Ectodermal cell (in vitro differentiated cells): Measurements from ENCODE around the gene ZNG1A.
"Not testable (repeated sequence)": the region's sequence is repeated elsewhere in the genome, so short reads cannot be mapped to it uniquely, and the experiment has no call there.

ENCODE experiments used
- H3K27ac ChIP-seq: 2 replicates; pipeline ENCODE4 v1.7.0; 2013; ENCODE audit warnings: mild to moderate bottlenecking, low read depth, low read length; ENCODE audit not compliant: insufficient read depth, poor library complexity, severe bottlenecking
- H3K27me3 ChIP-seq: 2 replicates; pipeline ENCODE4 v1.7.0; 2013; ENCODE audit warnings: mild to moderate bottlenecking, low read length; ENCODE audit not compliant: insufficient read depth, control insufficient read depth, poor library complexity, severe bottlenecking
- H3K36me3 ChIP-seq: one replicate; pipeline ENCODE4 v1.7.0; 2013; ENCODE audit warnings: low read length; ENCODE audit not compliant: control insufficient read depth, insufficient read depth
- H3K4me1 ChIP-seq: one replicate; pipeline ENCODE4 v1.7.0; 2013; ENCODE audit warnings: low read length; ENCODE audit not compliant: control insufficient read depth, insufficient read depth
- H3K4me3 ChIP-seq: 2 replicates; pipeline ENCODE4 v1.7.0; 2013; ENCODE audit warnings: low read depth, low read length, control low read depth; ENCODE audit not compliant: insufficient read depth
- H3K9me3 ChIP-seq: 2 replicates; pipeline ENCODE4 v1.7.0; 2013; ENCODE audit warnings: mild to moderate bottlenecking, low read length, moderate library complexity; ENCODE audit not compliant: control insufficient read depth
- WGBS, 2 experiments: methylation state at CpG; one replicate each; pipeline ENCODE4 v1.1.7; 2013; ENCODE audit warnings: missing lambda C conversion rate in 2 of 2; 5-methylcytosine and 5-hydroxymethylcytosine counted together

Gene ZNG1A

GRCh38 chr9:98775-99174 lies 80.1 kb downstream of the ZNG1A start:
- not testable (repeated sequence) for H3K4me3 ChIP-seq, H3K4me1 ChIP-seq, H3K27me3 ChIP-seq, H3K36me3 ChIP-seq, H3K27ac ChIP-seq, H3K9me3 ChIP-seq
- 79 to 82% methylated on average over 1 of the region's 3 CpGs for WGBS, 2 experiments

GRCh38 chr9:94992-95391 lies 83.9 kb downstream of the ZNG1A start:
- H3K4me1 ChIP-seq, H3K9me3 ChIP-seq, H3K27ac ChIP-seq, H3K36me3 ChIP-seq, H3K27me3 ChIP-seq, H3K4me3 ChIP-seq: not testable (repeated sequence)
- WGBS, 2 experiments, result 100% methylated on average over 1 of the region's 4 CpGs

GRCh38 chr9:94323-94722 lies 84.5 kb downstream of the ZNG1A start:
- H3K4me3 ChIP-seq, H3K36me3 ChIP-seq, H3K9me3 ChIP-seq, H3K4me1 ChIP-seq, H3K27ac ChIP-seq, H3K27me3 ChIP-seq: not testable (repeated sequence)
- WGBS, 2 experiments, result no CpG with 5 or more reads among the region's 5 CpGs

- H3K4me3 ChIP-seq, H3K27me3 ChIP-seq, H3K4me1 ChIP-seq, H3K9me3 ChIP-seq, H3K36me3 ChIP-seq, H3K27ac ChIP-seq: not testable (repeated sequence)
- WGBS, 2 experiments, result 85 to 89% methylated on average over 4 of the region's 5 CpGs
Measured at GRCh38 chr9:93909-94308, 84.9 kb downstream of the ZNG1A start.

GRCh38 chr9:90851-91250 lies 88.0 kb downstream of the ZNG1A start:
- not testable (repeated sequence) for H3K9me3 ChIP-seq, H3K36me3 ChIP-seq, H3K4me1 ChIP-seq, H3K27ac ChIP-seq, H3K27me3 ChIP-seq, H3K4me3 ChIP-seq
- no CpG with 5 or more reads among the region's 1 CpG for WGBS, 2 experiments

- H3K4me1 ChIP-seq, H3K36me3 ChIP-seq, H3K4me3 ChIP-seq, H3K9me3 ChIP-seq, H3K27ac ChIP-seq, H3K27me3 ChIP-seq: not testable (repeated sequence)
- 15 to 31% methylated on average over 2 to 4 of the region's 11 CpGs for WGBS, 2 experiments
Measured at GRCh38 chr9:88396-89037, 90.3 kb downstream of the ZNG1A start.

GRCh38 chr9:87860-88259 lies 91.0 kb downstream of the ZNG1A start:
- H3K36me3 ChIP-seq, H3K27me3 ChIP-seq: not testable (repeated sequence)
- WGBS, 2 experiments, result 29 to 30% methylated on average over 1 to 4 of the region's 6 CpGs

GRCh38 chr9:87105-87504 lies 91.8 kb downstream of the ZNG1A start:
- not testable (repeated sequence) for H3K4me1 ChIP-seq, H3K27me3 ChIP-seq, H3K9me3 ChIP-seq, H3K36me3 ChIP-seq, H3K4me3 ChIP-seq, H3K27ac ChIP-seq
- WGBS, 2 experiments, result no CpG with 5 or more reads among the region's 4 CpGs

More at GRCh38 chr9:87860-88259, 91.0 kb downstream of the ZNG1A start:
- not testable (repeated sequence) for H3K9me3 ChIP-seq, H3K27ac ChIP-seq, H3K4me3 ChIP-seq, H3K4me1 ChIP-seq

- H3K4me3 ChIP-seq, H3K4me1 ChIP-seq, H3K9me3 ChIP-seq, H3K27me3 ChIP-seq, H3K27ac ChIP-seq, H3K36me3 ChIP-seq: not testable (repeated sequence)
Measured at GRCh38 chr9:86697-87096, 92.2 kb downstream of the ZNG1A start.

- not testable (repeated sequence) for H3K36me3 ChIP-seq, H3K9me3 ChIP-seq, H3K4me3 ChIP-seq, H3K4me1 ChIP-seq, H3K27me3 ChIP-seq, H3K27ac ChIP-seq
- 93 to 94% methylated on average over 26 of the region's 31 CpGs for WGBS, 2 experiments
Measured at GRCh38 chr9:82932-83689, 95.7 kb downstream of the ZNG1A start.

GRCh38 chr9:78333-78732 lies 100.5 kb downstream of the ZNG1A start:
- not testable (repeated sequence) for H3K36me3 ChIP-seq, H3K4me3 ChIP-seq, H3K27ac ChIP-seq, H3K9me3 ChIP-seq, H3K4me1 ChIP-seq
- H3K27me3 ChIP-seq, result peaks cover 28% of the 10 kb centered on the region
- 81 to 86% methylated on average over 2 to 3 of the region's 3 CpGs for WGBS, 2 experiments
